IMR-90 (cell line): ENCODE results near the gene ELMO1. TPM values are rescaled to one million over a fixed set of nuclear protein-coding genes. Genes with fewer than 3 reads are reported as not detected.

Experiments
- ATAC-seq: fragments of 200-7000 bp; cut with Tn5 transposase; 2 replicates; pipeline ENCODE4 v1.9.1; 2020; ENCODE audit warnings: low read depth, mild to moderate bottlenecking, moderate library complexity
- BruUV-seq: library from RNA; stranded (reverse); fragments of 400-500 nt; replicated peaks from 2 replicates; lab custom pipeline; 2021; lab: Mats Ljungman, UMichigan
- CTCF ChIA-PET: fragments of 300-600 bp; formaldehyde crosslinking; extraction: SDS; loops from one replicate; lab custom pipeline; 2021; ENCODE audit warnings: antibody characterized with exemption; lab: Yijun Ruan, JAX
- POLR2A ChIA-PET: fragments of 300-600 bp; sonication (Branson Sonifier 250); formaldehyde crosslinking; loops from one replicate; lab custom pipeline; 2022; ENCODE audit warnings: antibody characterized with exemption; ENCODE audit not compliant: unreplicated experiment; lab: Charles Lee
- DNase-seq: peaks from one replicate; pipeline ENCODE4 v3.0.0; 2013
- H2AFZ ChIP-seq: replicated peaks from 2 replicates; pipeline ENCODE3; 2013; ENCODE audit warnings: low read length, mild to moderate bottlenecking; ENCODE audit not compliant: poor library complexity
- H2AK5ac ChIP-seq: 2 replicates; pipeline ENCODE4 v1.6.1; 2013; ENCODE audit warnings: low read depth, low read length, inconsistent platforms
- H2AK9ac ChIP-seq: replicated peaks from 2 replicates; pipeline ENCODE3; 2013; ENCODE audit warnings: mild to moderate bottlenecking, low read depth, low read length, moderate library complexity; ENCODE audit not compliant: poor library complexity
- H2BK120ac ChIP-seq: 2 replicates; pipeline ENCODE4 v1.6.1; 2013; ENCODE audit warnings: low read depth, low read length, inconsistent platforms
- H2BK15ac ChIP-seq: 3 replicates; pipeline ENCODE4 v1.6.1; 2013; ENCODE audit warnings: low read depth, low read length, inconsistent platforms
- H2BK20ac ChIP-seq: 2 replicates; pipeline ENCODE4 v1.6.1; 2013; ENCODE audit warnings: low read depth, mild to moderate bottlenecking, inconsistent platforms, low read length, moderate library complexity
- H2BK5ac ChIP-seq: 2 replicates; pipeline ENCODE4 v1.6.1; 2013; ENCODE audit warnings: mild to moderate bottlenecking, low read depth, low read length, inconsistent platforms; ENCODE audit not compliant: poor library complexity, severe bottlenecking
- H3K14ac ChIP-seq: replicated peaks from 2 replicates; pipeline ENCODE4 v1.6.1; 2013; ENCODE audit warnings: low read depth, low read length, inconsistent platforms
- H3K18ac ChIP-seq: 2 replicates; pipeline ENCODE4 v1.6.1; 2013; ENCODE audit warnings: low read depth, low read length, control low read depth
- H3K23ac ChIP-seq: 2 replicates; pipeline ENCODE4 v1.6.1; 2013; ENCODE audit warnings: low read depth, low read length, inconsistent platforms
- H3K27ac ChIP-seq: 2 replicates; pipeline ENCODE4 v1.5.1; 2013; ENCODE audit warnings: mild to moderate bottlenecking, control low read depth, low read length; ENCODE audit not compliant: insufficient read depth
- H3K27me3 ChIP-seq: 2 replicates; pipeline ENCODE4 v1.6.1; 2013; ENCODE audit warnings: low read length; ENCODE audit not compliant: control insufficient read depth, insufficient read depth
- H3K36me3 ChIP-seq: 2 replicates; pipeline ENCODE4 v1.6.1; 2013; ENCODE audit warnings: low read length, mixed read lengths; ENCODE audit not compliant: control insufficient read depth, insufficient read depth
- H3K4ac ChIP-seq: 2 replicates; pipeline ENCODE4 v1.6.1; 2013; ENCODE audit warnings: low read depth, low read length, inconsistent platforms
- H3K4me1 ChIP-seq: 2 replicates; pipeline ENCODE4 v1.6.1; 2013; ENCODE audit warnings: low read length, mixed read lengths; ENCODE audit not compliant: control insufficient read depth, insufficient read depth
- H3K4me2 ChIP-seq: 2 replicates; pipeline ENCODE4 v1.6.1; 2013; ENCODE audit warnings: low read depth, mild to moderate bottlenecking, control low read depth, low read length, moderate library complexity
- H3K4me3 ChIP-seq: 2 replicates; pipeline ENCODE4 v1.5.1; 2013; ENCODE audit warnings: low read depth, mild to moderate bottlenecking, control low read depth, low read length, moderate library complexity; ENCODE audit not compliant: insufficient read depth
- H3K56ac ChIP-seq: 2 replicates; pipeline ENCODE4 v1.6.1; 2013; ENCODE audit warnings: low read length, inconsistent platforms; ENCODE audit not compliant: insufficient read depth; ENCODE audit errors: extremely low read depth
- H3K79me1 ChIP-seq, 2 experiments: 2 replicates each; pipeline ENCODE4 v1.6.1; 2013; ENCODE audit warnings: low read length in 2 of 2, inconsistent platforms in 1 of 2, low read depth in 1 of 2
- H3K9ac ChIP-seq: 2 replicates; pipeline ENCODE4 v1.6.1; 2013; ENCODE audit warnings: low read depth, low read length, control low read depth
- H3K9me1 ChIP-seq: 2 replicates; pipeline ENCODE4 v1.6.1; 2013; ENCODE audit warnings: low read length, inconsistent platforms; ENCODE audit not compliant: insufficient read depth
- H3K9me3 ChIP-seq: 2 replicates; pipeline ENCODE4 v1.6.1; 2013; ENCODE audit warnings: low read length; ENCODE audit not compliant: control insufficient read depth, insufficient read depth
- H4K20me1 ChIP-seq: 2 replicates; pipeline ENCODE4 v1.6.1; 2013; ENCODE audit warnings: low read length, inconsistent platforms; ENCODE audit not compliant: insufficient read depth
- H4K5ac ChIP-seq: 2 replicates; pipeline ENCODE4 v1.6.1; 2013; ENCODE audit warnings: mild to moderate bottlenecking, low read depth, low read length, control low read depth
- H4K8ac ChIP-seq, 2 experiments: 2 replicates each; pipeline ENCODE4 v1.6.1; 2013; ENCODE audit warnings: low read depth in 2 of 2, low read length in 2 of 2, control low read depth in 1 of 2, inconsistent platforms in 1 of 2
- H4K91ac ChIP-seq: 2 replicates; pipeline ENCODE4 v1.6.1; 2013; ENCODE audit warnings: low read depth, low read length, inconsistent platforms; ENCODE audit not compliant: insufficient read depth
- CHD1 ChIP-seq: IDR thresholded peaks from 2 replicates; pipeline ENCODE4 v1.6.1; 2012; ENCODE audit warnings: low read depth, low read length, improper control_type of control experiment
- ELK1 ChIP-seq: fragments of 150-350 bp; IDR thresholded peaks from 2 replicates; pipeline ENCODE4 v1.6.1; 2016; ENCODE audit warnings: low read depth, mild to moderate bottlenecking, low read length, moderate library complexity, borderline replicate concordance
- FOS ChIP-seq: fragments of 150-350 bp; IDR thresholded peaks from 2 replicates; pipeline ENCODE4 v1.6.1; 2016; ENCODE audit warnings: low read depth, low read length
- MAFK ChIP-seq: IDR thresholded peaks from 2 replicates; pipeline ENCODE4 v1.6.1; 2012; ENCODE audit warnings: low read depth, low read length, improper control_type of control experiment
- MAZ ChIP-seq: IDR thresholded peaks from 2 replicates; pipeline ENCODE4 v1.6.1; 2012; ENCODE audit warnings: low read depth, mild to moderate bottlenecking, low read length, improper control_type of control experiment, moderate library complexity, borderline replicate concordance
- NFE2L2 ChIP-seq: fragments of 150-350 bp; IDR thresholded peaks from 2 replicates; pipeline ENCODE4 v1.6.1; 2016; ENCODE audit warnings: low read depth, mild to moderate bottlenecking, low read length
- POLR2A ChIP-seq: IDR thresholded peaks from 2 replicates; pipeline ENCODE4 v1.6.1; 2012; ENCODE audit warnings: mild to moderate bottlenecking, low read depth, low read length
- RAD21 ChIP-seq: IDR thresholded peaks from 2 replicates; pipeline ENCODE4 v1.6.1; 2012; ENCODE audit warnings: low read length, improper control_type of control experiment
- RFX5 ChIP-seq: IDR thresholded peaks from 2 replicates; pipeline ENCODE4 v1.8.0; 2012; ENCODE audit warnings: low read depth, mild to moderate bottlenecking, low read length, moderate library complexity
- SMC3 ChIP-seq: fragments of 150-350 bp; IDR thresholded peaks from 2 replicates; pipeline ENCODE4 v1.6.1; 2016; ENCODE audit warnings: low read depth, mild to moderate bottlenecking, antibody characterized with exemption, low read length, moderate library complexity
- WGBS, 2 experiments: methylation state at CpG; one replicate each; pipeline versions ENCODE4 v1.1.5 to v1.1.7; 2013; ENCODE audit warnings: missing lambda C conversion rate in 2 of 2; ENCODE audit not compliant: insufficient read length in 1 of 2; ENCODE audit errors: extremely low coverage in 2 of 2; 5-methylcytosine and 5-hydroxymethylcytosine counted together
- dilution Hi-C: fragments of 300-500 bp; cut with HindIII; formaldehyde crosslinking; loops from one replicate; pipeline ENCODE4 v1.14.3; 2018; ENCODE audit warnings: low sequenced_read_pairs; ENCODE audit not compliant: unreplicated experiment
- in situ Hi-C: fragments of 300-500 bp; cut with MboI; formaldehyde crosslinking; loops from 3 replicates; pipeline ENCODE4 v1.14.3; 2019; ENCODE audit warnings: low sequenced_read_pairs, inconsistent platforms, mixed read lengths
- intact Hi-C: fragments of 100-400 bp; cut with micrococcal nuclease; formaldehyde crosslinking; loops from 2 replicates; pipeline ENCODE4 v1.10.0; 2022
- polyA plus RNA-seq, 3 experiments: library from polyadenylated mRNA; depleted of rRNA; stranded (reverse); fragments of >200 nt; gene quantifications; 2 replicates each; pipeline ENCODE4 v1.2.3, GENCODE V29; 2012; ENCODE audit warnings: low replicate concordance in 1 of 3
- total RNA-seq: library from RNA; depleted of rRNA; stranded (reverse); fragments of >200 nt; gene quantifications from 2 replicates; pipeline ENCODE4 v1.2.3, GENCODE V29; 2012
- TF ChIP-seq, protein P1 (sequence below): conservative IDR thresholded peaks from 2 replicates; pipeline ENCODE4 v1.5.1; 2012; ENCODE audit warnings: mild to moderate bottlenecking, low read depth, low read length, improper control_type of control experiment

The ELMO1 gene
- total and polyA plus RNA-seq, 2 of the 4 experiments (the other 2 are of a cell fraction) = 0.03 TPM; not detected in 1

DNA sequence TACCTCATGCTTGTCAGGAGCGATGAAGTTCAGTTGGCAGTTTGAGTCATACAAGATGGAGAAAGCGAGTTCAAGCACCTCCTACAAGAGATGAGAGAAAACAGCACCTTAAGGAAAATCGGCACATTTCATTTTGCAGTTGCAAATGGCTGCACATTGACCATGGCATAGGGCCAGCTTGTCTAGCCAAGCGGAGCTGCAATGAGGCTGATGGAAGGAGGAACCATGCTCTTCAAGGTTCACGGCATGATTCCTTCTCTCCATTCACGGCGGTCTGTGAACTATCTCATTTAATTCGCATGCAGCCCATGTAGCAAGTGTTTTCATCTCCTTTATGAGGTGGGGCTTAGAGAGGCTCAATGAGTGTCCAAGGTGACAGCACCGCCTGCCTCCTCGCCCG is 587.0 kb downstream of the ELMO1 start:
- DNase-seq (no peak), ATAC-seq (no peak)
- Histone ChIP-seq H3K14ac (no peak overlapping the region), H3K9me1 (no peaks in the 10 kb centered on the region), H3K9me3 (no peaks in the 10 kb centered on the region), H3K36me3 (no peaks in the 10 kb centered on the region), H3K23ac (no peak overlapping the region), H2BK15ac (no peak overlapping the region), H4K20me1 (no peaks in the 10 kb centered on the region), H2AK5ac (no peak overlapping the region), H3K79me1 (no peaks in the 10 kb centered on the region), H2AK9ac (no peak overlapping the region), H2BK120ac (no peak overlapping the region), H3K18ac (no peak overlapping the region), H4K5ac (no peak overlapping the region), H3K4me2 (no peak overlapping the region), H3K4me3 (no peak overlapping the region), H3K9ac (no peak overlapping the region), H3K4me1 (no peaks in the 10 kb centered on the region), H4K8ac (no peak overlapping the region), H3K27me3 (no peaks in the 10 kb centered on the region), H2BK20ac (no peak overlapping the region), H4K91ac (no peak overlapping the region), H2BK5ac (no peak overlapping the region), H3K4ac (no peak overlapping the region), H3K56ac (no peak overlapping the region), H3K27ac (no peak overlapping the region), H2AFZ (no peak overlapping the region)
- intact Hi-C loops = loop anchor here (5.0 kb wide), 1 partner anchor 174 kb away; no protein-coding TSS in a partner anchor
- TF ChIP-seq MAZ = no peak
- TF ChIP-seq FOS = no peak
- no peak for TF ChIP-seq SMC3
- TF ChIP-seq, protein P1, sequence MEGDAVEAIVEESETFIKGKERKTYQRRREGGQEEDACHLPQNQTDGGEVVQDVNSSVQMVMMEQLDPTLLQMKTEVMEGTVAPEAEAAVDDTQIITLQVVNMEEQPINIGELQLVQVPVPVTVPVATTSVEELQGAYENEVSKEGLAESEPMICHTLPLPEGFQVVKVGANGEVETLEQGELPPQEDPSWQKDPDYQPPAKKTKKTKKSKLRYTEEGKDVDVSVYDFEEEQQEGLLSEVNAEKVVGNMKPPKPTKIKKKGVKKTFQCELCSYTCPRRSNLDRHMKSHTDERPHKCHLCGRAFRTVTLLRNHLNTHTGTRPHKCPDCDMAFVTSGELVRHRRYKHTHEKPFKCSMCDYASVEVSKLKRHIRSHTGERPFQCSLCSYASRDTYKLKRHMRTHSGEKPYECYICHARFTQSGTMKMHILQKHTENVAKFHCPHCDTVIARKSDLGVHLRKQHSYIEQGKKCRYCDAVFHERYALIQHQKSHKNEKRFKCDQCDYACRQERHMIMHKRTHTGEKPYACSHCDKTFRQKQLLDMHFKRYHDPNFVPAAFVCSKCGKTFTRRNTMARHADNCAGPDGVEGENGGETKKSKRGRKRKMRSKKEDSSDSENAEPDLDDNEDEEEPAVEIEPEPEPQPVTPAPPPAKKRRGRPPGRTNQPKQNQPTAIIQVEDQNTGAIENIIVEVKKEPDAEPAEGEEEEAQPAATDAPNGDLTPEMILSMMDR = no peak
- no peak for TF ChIP-seq RAD21
- TF ChIP-seq RFX5 = no peak
- no peak for TF ChIP-seq NFE2L2
- no peak for TF ChIP-seq CHD1
- TF ChIP-seq POLR2A = no peak
- TF ChIP-seq ELK1 = no peak
- no peak for TF ChIP-seq MAFK
- dilution Hi-C loops = no loop called here
- 17% methylated on average over 1 of the region's 11 CpGs; no CpG with 5 or more reads in 1 of the 2 experiments for WGBS, 2 experiments
- no TSS peak for BruUV-seq
- ChIA-PET POLR2A (no interaction called here), CTCF (no interaction called here)
- in situ Hi-C loops = no loop called here
